HL-60/S4 (cell line): ENCODE data around the gene TMOD3.
"Not testable (repeated sequence)": the region's sequence is repeated elsewhere in the genome, so short reads cannot be mapped to it uniquely, and the experiment has no call there.

Experiments
- in situ Hi-C: fragments of 300-500 bp; cut with MboI; formaldehyde crosslinking; loops from 2 replicates; pipeline ENCODE4 v1.14.3; 2022; ENCODE audit warnings: low sequenced_read_pairs

TMOD3 gene

GRCh38 chr15:51829376-51830275 lies at the start of gene TMOD3:
Gene TMOD3 (plus strand): TSS chr15:51829653. CDS start chr15:51862885, 33,232 bp downstream.
- in situ Hi-C loops = no loop called here

- in situ Hi-C loops = no loop called here
Measured at GRCh38 chr15:51780636-51781035, 48.8 kb upstream of the TMOD3 start.

GRCh38 chr15:51781506-51781905 lies 47.9 kb upstream of the TMOD3 start:
- in situ Hi-C loops = no loop called here

GRCh38 chr15:51782357-51782896 lies 47.0 kb upstream of the TMOD3 start:
- in situ Hi-C loops = no loop called here

GRCh38 chr15:51783967-51784366 lies 45.5 kb upstream of the TMOD3 start:
- in situ Hi-C loops = no loop called here

- in situ Hi-C loops = not testable (repeated sequence)
Measured at GRCh38 chr15:51787130-51787529, 42.3 kb upstream of the TMOD3 start.

- in situ Hi-C loops = not testable (repeated sequence)
Measured at GRCh38 chr15:51792474-51792873, 37.0 kb upstream of the TMOD3 start.

- in situ Hi-C loops = no loop called here
Measured at GRCh38 chr15:51793521-51794305, 35.7 kb upstream of the TMOD3 start.

GRCh38 chr15:51796847-51797401 lies 32.5 kb upstream of the TMOD3 start:
- in situ Hi-C loops = no loop called here

- in situ Hi-C loops = no loop called here
Measured at GRCh38 chr15:51798281-51798680, 31.2 kb upstream of the TMOD3 start.

- in situ Hi-C loops = no loop called here
Measured at GRCh38 chr15:51799282-51800252, 29.9 kb upstream of the TMOD3 start.

GRCh38 chr15:51801391-51801835 lies 28.0 kb upstream of the TMOD3 start:
- in situ Hi-C loops = no loop called here

GRCh38 chr15:51802593-51802992 lies 26.9 kb upstream of the TMOD3 start:
- in situ Hi-C loops = no loop called here

- in situ Hi-C loops = no loop called here
Measured at GRCh38 chr15:51803965-51804364, 25.5 kb upstream of the TMOD3 start.

- in situ Hi-C loops = no loop called here
Measured at GRCh38 chr15:51806123-51806522, 23.3 kb upstream of the TMOD3 start.

- in situ Hi-C loops = no loop called here
Measured at GRCh38 chr15:51809457-51809856, 20.0 kb upstream of the TMOD3 start.

- in situ Hi-C loops = no loop called here
Measured at GRCh38 chr15:51812598-51812997, 16.9 kb upstream of the TMOD3 start.

- in situ Hi-C loops = no loop called here
Measured at GRCh38 chr15:51814606-51815005, 14.8 kb upstream of the TMOD3 start.

GRCh38 chr15:51816611-51817010 lies 12.8 kb upstream of the TMOD3 start:
- in situ Hi-C loops = no loop called here

GRCh38 chr15:51818150-51818549 lies 11.3 kb upstream of the TMOD3 start:
- in situ Hi-C loops = no loop called here
